ENCODE results near the gene MAML3.

GRCh38 chr4:139884438-139884837 is 269.5 kb downstream of the MAML3 start:
- TF ChIP-seq CTCF (IDR thresholded peaks at IDR 0.05) (no peak), POLR2A (IDR thresholded peaks at IDR 0.05) (no peak), EP300 (IDR thresholded peaks at IDR 0.05) (no peak)
